GM23338 (cell line): ENCODE measurements around the gene NOX4. TPM values are rescaled to one million over a fixed set of nuclear protein-coding genes. Genes with fewer than 3 reads are reported as not detected.
A peak's percentile ranks its signal among the peaks of the same experiment; 100 is the strongest.
"Not testable (repeated sequence)": the region's sequence is repeated elsewhere in the genome, so short reads cannot be mapped to it uniquely, and the experiment has no call there.

Source experiments
- ATAC-seq: fragments of 200-7000 bp; cut with Tn5 transposase; 3 replicates; pipeline ENCODE4 v1.9.1; 2020
- DNase-seq: peaks from one replicate; pipeline ENCODE4 v3.0.0-alpha.2; 2015; ENCODE audit warnings: low spot score
- H2AFZ ChIP-seq: fragments of 200-600 bp; sonication (generic); 2 replicates; pipeline ENCODE4 v1.8.0; 2016; ENCODE audit warnings: antibody characterized with exemption, mild to moderate bottlenecking, moderate library complexity
- H3F3A ChIP-seq: fragments of 200-600 bp; sonication (generic); replicated peaks from 2 replicates; pipeline ENCODE4 v1.8.0; 2017; ENCODE audit warnings: antibody characterized with exemption, mixed run types, low read depth
- H3K27ac ChIP-seq: fragments of 200-600 bp; sonication (generic); 2 replicates; pipeline ENCODE4 v1.6.1; 2016; ENCODE audit warnings: low read depth
- H3K27me3 ChIP-seq: fragments of 200-600 bp; sonication (generic); 2 replicates; pipeline ENCODE4 v1.8.0; 2016; ENCODE audit warnings: mild to moderate bottlenecking, mixed run types, moderate library complexity; ENCODE audit not compliant: insufficient read depth
- H3K36me3 ChIP-seq: fragments of 200-600 bp; sonication (generic); 2 replicates; pipeline ENCODE4 v1.8.0; 2016; ENCODE audit warnings: mild to moderate bottlenecking; ENCODE audit not compliant: insufficient read depth
- H3K4me1 ChIP-seq: fragments of 200-600 bp; sonication (generic); 2 replicates; pipeline ENCODE4 v1.8.0; 2016; ENCODE audit warnings: mild to moderate bottlenecking, moderate library complexity; ENCODE audit not compliant: insufficient read depth
- H3K4me2 ChIP-seq: fragments of 200-600 bp; sonication (generic); 2 replicates; pipeline ENCODE4 v1.7.1; 2017; ENCODE audit warnings: mixed run types
- H3K4me3 ChIP-seq: fragments of 200-600 bp; sonication (generic); 2 replicates; pipeline ENCODE4 v1.6.1; 2016; ENCODE audit warnings: mixed run types
- H3K79me2 ChIP-seq: fragments of 200-600 bp; sonication (generic); replicated peaks from 2 replicates; pipeline ENCODE4 v1.8.0; 2017; ENCODE audit warnings: mild to moderate bottlenecking; ENCODE audit not compliant: insufficient read depth
- H3K9me2 ChIP-seq: fragments of 200-600 bp; sonication (generic); 2 replicates; pipeline ENCODE4 v1.8.0; 2017; ENCODE audit not compliant: insufficient read depth
- H4K20me1 ChIP-seq: fragments of 200-600 bp; sonication (generic); replicated peaks from 2 replicates; pipeline ENCODE4 v1.8.0; 2017; ENCODE audit warnings: mild to moderate bottlenecking; ENCODE audit not compliant: insufficient read depth
- H3K27ac Mint-ChIP-seq: 2 replicates; pipeline ENCODE4 v1.8.0; 2020; ENCODE audit warnings: inconsistent platforms, mild to moderate bottlenecking, moderate library complexity, mixed read lengths
- H3K27me3 Mint-ChIP-seq: 3 replicates; pipeline ENCODE4 v1.8.0; 2022; ENCODE audit warnings: low read depth, mild to moderate bottlenecking, moderate library complexity, mixed read lengths, inconsistent platforms; ENCODE audit not compliant: insufficient read depth, poor library complexity
- H3K36me3 Mint-ChIP-seq: 3 replicates; pipeline ENCODE4 v1.8.0; 2021; ENCODE audit warnings: low read depth, mild to moderate bottlenecking, inconsistent platforms, moderate library complexity, mixed read lengths
- H3K4me1 Mint-ChIP-seq: 3 replicates; pipeline ENCODE4 v1.8.0; 2020; ENCODE audit warnings: mild to moderate bottlenecking, inconsistent platforms, mixed read lengths
- H3K4me3 Mint-ChIP-seq: 3 replicates; pipeline ENCODE4 v1.8.0; 2021; ENCODE audit warnings: moderate library complexity, mild to moderate bottlenecking, inconsistent platforms, mixed read lengths
- H3K9me3 Mint-ChIP-seq: 3 replicates; pipeline ENCODE4 v1.8.0; 2020; ENCODE audit warnings: moderate library complexity, mild to moderate bottlenecking, inconsistent platforms, mixed read lengths
- JUNB ChIP-seq: IDR thresholded peaks from one replicate; pipeline ENCODE4 v1.6.1; 2016; ENCODE audit warnings: antibody characterized with exemption; ENCODE audit not compliant: unreplicated experiment
- NANOG ChIP-seq: IDR thresholded peaks from 2 replicates; pipeline ENCODE4 v1.6.1; 2016; ENCODE audit warnings: antibody characterized with exemption, borderline replicate concordance
- POLR2AphosphoS5 ChIP-seq: IDR thresholded peaks from 2 replicates; pipeline ENCODE4 v1.6.1; 2016; ENCODE audit warnings: antibody characterized with exemption, low read depth
- ZNF114 ChIP-seq: fragments of 250-450 bp; sonication (Bioruptor Pico); IDR thresholded peaks from 2 replicates; pipeline ENCODE4 v1.5.0; 2020; ENCODE audit warnings: mild to moderate bottlenecking, moderate library complexity
- polyA plus RNA-seq: library from polyadenylated mRNA; unstranded; fragments of >200 nt; fragmentation: Nextera tagmentation; extraction: Ambion mirVana; gene quantifications from 2 replicates; pipeline ENCODE4 v1.2.1, GENCODE V29; 2016
- total RNA-seq: library from RNA; depleted of rRNA; stranded (reverse); fragments of >200 nt; shearing (Covaris generic); gene quantifications from 2 replicates; pipeline ENCODE4 v1.2.3, GENCODE V29; 2014
- TF ChIP-seq, protein P1 (sequence below), 2 experiments: fragments of 200-600 bp in 1 of 2; sonication (generic) in 1 of 2; conservative IDR thresholded peaks; 2 replicates each; pipeline versions ENCODE4 v1.5.1 to v1.6.1; 2016 to 2017; ENCODE audit warnings: antibody characterized with exemption in 2 of 2, low read depth in 2 of 2, mild to moderate bottlenecking in 2 of 2, moderate library complexity in 1 of 2

Gene NOX4
- total and polyA plus RNA-seq, 2 experiments from 2014 or later = 1.9 to 2.6 TPM

DNA sequence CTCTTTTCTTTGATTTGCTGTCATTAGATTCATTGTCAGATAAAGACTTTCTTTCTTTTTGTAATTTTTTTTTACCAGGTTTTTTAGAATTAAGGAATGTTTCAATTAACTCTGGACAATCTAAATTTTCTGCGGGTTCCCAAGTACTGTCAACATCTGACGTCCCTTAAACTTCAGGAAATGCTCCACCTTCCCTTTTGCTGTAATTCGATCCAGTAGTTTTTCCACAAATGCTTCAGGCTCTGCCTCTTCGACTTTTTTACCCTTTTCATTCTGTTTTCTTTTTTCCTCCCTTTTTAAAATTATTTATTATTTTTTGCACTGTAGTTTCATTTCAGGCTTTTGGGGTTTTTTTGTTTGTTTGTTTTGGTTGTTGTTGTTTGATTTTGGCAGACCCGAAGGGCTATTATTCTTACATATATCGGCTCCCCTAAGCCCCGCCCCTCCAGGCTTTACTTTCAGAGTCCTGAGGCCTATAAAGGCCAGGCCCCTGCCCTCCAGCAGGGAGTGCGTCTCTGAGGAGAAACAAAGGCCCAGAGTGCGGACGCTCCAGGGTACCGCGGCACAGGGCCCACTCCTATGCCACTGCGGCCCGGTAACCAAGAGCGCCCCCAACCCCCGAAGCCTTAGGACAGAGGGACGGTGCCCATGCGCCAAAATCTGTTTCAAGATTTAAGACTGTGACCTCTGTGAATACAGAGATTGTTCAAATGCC is 197.1 kb downstream of the NOX4 start:
- Mint-ChIP-seq H3K27me3 (peaks cover 2% of the 10 kb centered on the region), H3K9me3 (no peaks in the 10 kb centered on the region), H3K4me1 (peaks cover 12% of the 10 kb centered on the region), H3K4me3 (peak overlapping the region; percentile 72), H3K27ac (no peak overlapping the region), H3K36me3 (no peaks in the 10 kb centered on the region)
- peak; percentile 100 for ATAC-seq
- no peaks in the 10 kb centered on the region for H3K27me3 ChIP-seq
- H3K4me2 ChIP-seq = peak overlapping the region; percentile 53
- H4K20me1 ChIP-seq = no peaks in the 10 kb centered on the region
- peaks cover 8% of the 10 kb centered on the region for H3K4me1 ChIP-seq
- H2AFZ ChIP-seq = peak overlapping the region; percentile 4
- H3K27ac ChIP-seq = peak overlapping the region; percentile 23; the same call in 1 of the 2 replicates
- no peaks in the 10 kb centered on the region for H3K79me2 ChIP-seq
- peak; percentile 67 for DNase-seq
- H3K36me3 ChIP-seq = no peaks in the 10 kb centered on the region
- peak overlapping the region; percentile 47 for H3K4me3 ChIP-seq
- H3K9me2 ChIP-seq = no peaks in the 10 kb centered on the region
- no peaks in the 10 kb centered on the region for H3F3A ChIP-seq
- TF ChIP-seq ZNF114 (CRISPR knock-in tag) (peak; percentile 23; the same call in 1 of the 2 replicates), POLR2AphosphoS5 (0 out of 2 replicates have a peak, but pooled peaks have one; percentile 21), JUNB (peak; percentile 46), NANOG (no peak)
- TF ChIP-seq, protein P1, sequence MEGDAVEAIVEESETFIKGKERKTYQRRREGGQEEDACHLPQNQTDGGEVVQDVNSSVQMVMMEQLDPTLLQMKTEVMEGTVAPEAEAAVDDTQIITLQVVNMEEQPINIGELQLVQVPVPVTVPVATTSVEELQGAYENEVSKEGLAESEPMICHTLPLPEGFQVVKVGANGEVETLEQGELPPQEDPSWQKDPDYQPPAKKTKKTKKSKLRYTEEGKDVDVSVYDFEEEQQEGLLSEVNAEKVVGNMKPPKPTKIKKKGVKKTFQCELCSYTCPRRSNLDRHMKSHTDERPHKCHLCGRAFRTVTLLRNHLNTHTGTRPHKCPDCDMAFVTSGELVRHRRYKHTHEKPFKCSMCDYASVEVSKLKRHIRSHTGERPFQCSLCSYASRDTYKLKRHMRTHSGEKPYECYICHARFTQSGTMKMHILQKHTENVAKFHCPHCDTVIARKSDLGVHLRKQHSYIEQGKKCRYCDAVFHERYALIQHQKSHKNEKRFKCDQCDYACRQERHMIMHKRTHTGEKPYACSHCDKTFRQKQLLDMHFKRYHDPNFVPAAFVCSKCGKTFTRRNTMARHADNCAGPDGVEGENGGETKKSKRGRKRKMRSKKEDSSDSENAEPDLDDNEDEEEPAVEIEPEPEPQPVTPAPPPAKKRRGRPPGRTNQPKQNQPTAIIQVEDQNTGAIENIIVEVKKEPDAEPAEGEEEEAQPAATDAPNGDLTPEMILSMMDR (conservative IDR thresholded peaks at IDR 0.05; ENCODE audit: low read depth in 2 of 2) = peak in 1 of 2 experiments; percentile 32; a peak in 1 of 4 replicates

GRCh38 chr11:89288004-89288403 is 203.2 kb downstream of the NOX4 start:
- H3K36me3 Mint-ChIP-seq, H3K79me2 ChIP-seq, H3K27me3 Mint-ChIP-seq, H3K36me3 ChIP-seq, H3K9me3 Mint-ChIP-seq, ATAC-seq, H2AFZ ChIP-seq, DNase-seq, H3K4me1 Mint-ChIP-seq, H3K4me3 Mint-ChIP-seq, H3K9me2 ChIP-seq, H4K20me1 ChIP-seq, H3K27me3 ChIP-seq, H3K4me3 ChIP-seq, H3K4me2 ChIP-seq, H3F3A ChIP-seq, H3K27ac ChIP-seq, H3K4me1 ChIP-seq, H3K27ac Mint-ChIP-seq: not testable (repeated sequence)

DNA sequence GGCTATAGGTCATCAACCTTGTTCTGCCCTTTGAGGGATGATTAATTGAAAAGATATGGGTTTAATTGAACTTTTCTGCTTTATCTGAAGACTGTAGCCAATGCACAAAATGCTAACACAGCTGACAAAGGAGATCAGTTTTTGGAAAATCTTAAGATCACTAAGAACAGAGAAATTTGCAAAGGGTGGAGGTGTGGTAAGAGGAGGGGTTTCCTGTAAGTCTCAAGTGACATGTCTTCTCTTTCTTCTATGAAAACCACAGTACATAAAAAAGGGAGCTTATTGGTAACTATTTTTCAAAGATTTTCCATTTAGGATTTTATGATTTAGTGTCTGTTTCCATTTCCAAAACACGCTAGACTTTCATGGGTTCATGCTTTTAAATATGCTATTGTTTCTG is 204.6 kb downstream of the NOX4 start:
- not testable (repeated sequence) for H3K4me2 ChIP-seq, H3K9me2 ChIP-seq, H3K36me3 Mint-ChIP-seq, H3K4me1 Mint-ChIP-seq, H3K36me3 ChIP-seq, ATAC-seq, H3K9me3 Mint-ChIP-seq, H4K20me1 ChIP-seq, H3K27ac ChIP-seq, H3K27me3 Mint-ChIP-seq, H3K4me3 ChIP-seq, H2AFZ ChIP-seq, H3K27me3 ChIP-seq, H3F3A ChIP-seq, H3K4me3 Mint-ChIP-seq, H3K27ac Mint-ChIP-seq, H3K79me2 ChIP-seq, H3K4me1 ChIP-seq, DNase-seq

GRCh38 chr11:89281032-89281677 is 210.0 kb downstream of the NOX4 start:
- H3K4me3 Mint-ChIP-seq = not testable (repeated sequence)
- peak overlapping the region; percentile 16; the same call in 1 of the 2 replicates for H3K27ac Mint-ChIP-seq

More at GRCh38 chr11:89281032-89281677, 210.0 kb downstream of the NOX4 start:
- not testable (repeated sequence) for H3K36me3 ChIP-seq, H3F3A ChIP-seq, H3K4me2 ChIP-seq, H3K27me3 Mint-ChIP-seq, H4K20me1 ChIP-seq, H3K27me3 ChIP-seq, H3K36me3 Mint-ChIP-seq, H3K79me2 ChIP-seq, H3K9me3 Mint-ChIP-seq, H3K9me2 ChIP-seq, H3K27ac ChIP-seq, H3K4me3 ChIP-seq
- peak; percentile 13 for DNase-seq
- 0 out of 2 replicates have a peak overlapping the region, but pooled peaks have one; percentile 38 for H2AFZ ChIP-seq
- peaks cover 24% of the 10 kb centered on the region; the same call in 1 of the 2 replicates for H3K4me1 ChIP-seq
- peak; percentile 32; the same call in 2 of the 3 replicates for ATAC-seq
- peaks cover 25% of the 10 kb centered on the region for H3K4me1 Mint-ChIP-seq
